GM23338 (cell line): ENCODE measurements around the gene NRIP3. TPM values are rescaled to one million over a fixed set of nuclear protein-coding genes. Genes with fewer than 3 reads are reported as not detected.

Experiments used
- ATAC-seq: fragments of 200-7000 bp; cut with Tn5 transposase; 3 replicates; pipeline ENCODE4 v1.9.1; 2020
- DNase-seq: peaks from one replicate; pipeline ENCODE4 v3.0.0-alpha.2; 2015; ENCODE audit warnings: low spot score
- H2AFZ ChIP-seq: fragments of 200-600 bp; sonication (generic); 2 replicates; pipeline ENCODE4 v1.8.0; 2016; ENCODE audit warnings: antibody characterized with exemption, mild to moderate bottlenecking, moderate library complexity
- H3F3A ChIP-seq: fragments of 200-600 bp; sonication (generic); replicated peaks from 2 replicates; pipeline ENCODE4 v1.8.0; 2017; ENCODE audit warnings: antibody characterized with exemption, mixed run types, low read depth
- H3K27ac ChIP-seq: fragments of 200-600 bp; sonication (generic); 2 replicates; pipeline ENCODE4 v1.6.1; 2016; ENCODE audit warnings: low read depth
- H3K27me3 ChIP-seq: fragments of 200-600 bp; sonication (generic); 2 replicates; pipeline ENCODE4 v1.8.0; 2016; ENCODE audit warnings: mild to moderate bottlenecking, mixed run types, moderate library complexity; ENCODE audit not compliant: insufficient read depth
- H3K36me3 ChIP-seq: fragments of 200-600 bp; sonication (generic); 2 replicates; pipeline ENCODE4 v1.8.0; 2016; ENCODE audit warnings: mild to moderate bottlenecking; ENCODE audit not compliant: insufficient read depth
- H3K4me1 ChIP-seq: fragments of 200-600 bp; sonication (generic); 2 replicates; pipeline ENCODE4 v1.8.0; 2016; ENCODE audit warnings: mild to moderate bottlenecking, moderate library complexity; ENCODE audit not compliant: insufficient read depth
- H3K4me2 ChIP-seq: fragments of 200-600 bp; sonication (generic); 2 replicates; pipeline ENCODE4 v1.7.1; 2017; ENCODE audit warnings: mixed run types
- H3K4me3 ChIP-seq: fragments of 200-600 bp; sonication (generic); 2 replicates; pipeline ENCODE4 v1.6.1; 2016; ENCODE audit warnings: mixed run types
- H3K79me2 ChIP-seq: fragments of 200-600 bp; sonication (generic); replicated peaks from 2 replicates; pipeline ENCODE4 v1.8.0; 2017; ENCODE audit warnings: mild to moderate bottlenecking; ENCODE audit not compliant: insufficient read depth
- H3K9me2 ChIP-seq: fragments of 200-600 bp; sonication (generic); 2 replicates; pipeline ENCODE4 v1.8.0; 2017; ENCODE audit not compliant: insufficient read depth
- H4K20me1 ChIP-seq: fragments of 200-600 bp; sonication (generic); replicated peaks from 2 replicates; pipeline ENCODE4 v1.8.0; 2017; ENCODE audit warnings: mild to moderate bottlenecking; ENCODE audit not compliant: insufficient read depth
- H3K27ac Mint-ChIP-seq: 2 replicates; pipeline ENCODE4 v1.8.0; 2020; ENCODE audit warnings: inconsistent platforms, mild to moderate bottlenecking, moderate library complexity, mixed read lengths
- H3K27me3 Mint-ChIP-seq: 3 replicates; pipeline ENCODE4 v1.8.0; 2022; ENCODE audit warnings: low read depth, mild to moderate bottlenecking, moderate library complexity, mixed read lengths, inconsistent platforms; ENCODE audit not compliant: insufficient read depth, poor library complexity
- H3K36me3 Mint-ChIP-seq: 3 replicates; pipeline ENCODE4 v1.8.0; 2021; ENCODE audit warnings: low read depth, mild to moderate bottlenecking, inconsistent platforms, moderate library complexity, mixed read lengths
- H3K4me1 Mint-ChIP-seq: 3 replicates; pipeline ENCODE4 v1.8.0; 2020; ENCODE audit warnings: mild to moderate bottlenecking, inconsistent platforms, mixed read lengths
- H3K4me3 Mint-ChIP-seq: 3 replicates; pipeline ENCODE4 v1.8.0; 2021; ENCODE audit warnings: moderate library complexity, mild to moderate bottlenecking, inconsistent platforms, mixed read lengths
- H3K9me3 Mint-ChIP-seq: 3 replicates; pipeline ENCODE4 v1.8.0; 2020; ENCODE audit warnings: moderate library complexity, mild to moderate bottlenecking, inconsistent platforms, mixed read lengths
- CREB1 ChIP-seq: fragments of 250-450 bp; sonication (Bioruptor Pico); IDR thresholded peaks from 2 replicates; pipeline ENCODE4 v1.5.0; 2020; ENCODE audit warnings: low read depth, mild to moderate bottlenecking, moderate library complexity
- CTCF ChIP-seq, 2 experiments: fragments of 200-600 bp in 1 of 2; sonication (generic) in 1 of 2; conservative IDR thresholded peaks; 2 replicates each; pipeline versions ENCODE4 v1.5.1 to v1.6.1; 2016 to 2017; ENCODE audit warnings: antibody characterized with exemption in 2 of 2, low read depth in 2 of 2, mild to moderate bottlenecking in 2 of 2, moderate library complexity in 1 of 2
- EZH2 ChIP-seq: fragments of 200-600 bp; sonication (generic); IDR thresholded peaks from one replicate; pipeline ENCODE4 v1.8.0; 2017; ENCODE audit warnings: antibody characterized with exemption, mild to moderate bottlenecking, low read depth; ENCODE audit not compliant: unreplicated experiment
- NANOG ChIP-seq: IDR thresholded peaks from 2 replicates; pipeline ENCODE4 v1.6.1; 2016; ENCODE audit warnings: antibody characterized with exemption, borderline replicate concordance
- POLR2AphosphoS5 ChIP-seq: IDR thresholded peaks from 2 replicates; pipeline ENCODE4 v1.6.1; 2016; ENCODE audit warnings: antibody characterized with exemption, low read depth
- ZNF114 ChIP-seq: fragments of 250-450 bp; sonication (Bioruptor Pico); IDR thresholded peaks from 2 replicates; pipeline ENCODE4 v1.5.0; 2020; ENCODE audit warnings: mild to moderate bottlenecking, moderate library complexity
- ZNF331 ChIP-seq: fragments of 250-450 bp; sonication (Bioruptor Pico); IDR thresholded peaks from 2 replicates; pipeline ENCODE4 v1.5.0; 2020; ENCODE audit warnings: low read depth, mild to moderate bottlenecking, moderate library complexity
- polyA plus RNA-seq: library from polyadenylated mRNA; unstranded; fragments of >200 nt; fragmentation: Nextera tagmentation; extraction: Ambion mirVana; gene quantifications from 2 replicates; pipeline ENCODE4 v1.2.1, GENCODE V29; 2016
- total RNA-seq: library from RNA; depleted of rRNA; stranded (reverse); fragments of >200 nt; shearing (Covaris generic); gene quantifications from 2 replicates; pipeline ENCODE4 v1.2.3, GENCODE V29; 2014
- TF ChIP-seq, protein P1 (sequence below): IDR thresholded peaks from 2 replicates; pipeline ENCODE4 v1.6.1; 2016; ENCODE audit warnings: antibody characterized with exemption

Gene NRIP3
- total and polyA plus RNA-seq, 2 experiments from 2014 or later: 3.0 to 7.9 TPM

DNA sequence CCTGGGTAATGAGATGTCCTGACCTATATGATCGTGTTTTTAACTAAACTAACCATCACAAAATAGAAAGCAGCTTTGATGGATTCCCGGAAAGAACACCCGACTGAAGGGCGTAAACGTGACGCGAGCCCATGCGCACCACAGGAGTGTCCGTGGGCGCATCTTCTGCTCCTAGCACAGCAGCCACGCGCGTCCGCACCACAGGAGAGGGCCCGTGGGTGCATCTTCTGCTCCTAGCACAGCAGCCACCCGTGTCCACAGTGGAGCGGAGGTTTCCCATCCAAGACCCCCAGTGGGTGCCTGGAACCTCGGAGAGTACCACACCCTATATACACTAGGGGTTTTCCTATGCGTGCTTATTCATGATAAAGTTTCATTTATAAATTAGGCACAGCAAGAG, 36.1 kb upstream of the NRIP3 start (continued):
- TF ChIP-seq, protein P1, sequence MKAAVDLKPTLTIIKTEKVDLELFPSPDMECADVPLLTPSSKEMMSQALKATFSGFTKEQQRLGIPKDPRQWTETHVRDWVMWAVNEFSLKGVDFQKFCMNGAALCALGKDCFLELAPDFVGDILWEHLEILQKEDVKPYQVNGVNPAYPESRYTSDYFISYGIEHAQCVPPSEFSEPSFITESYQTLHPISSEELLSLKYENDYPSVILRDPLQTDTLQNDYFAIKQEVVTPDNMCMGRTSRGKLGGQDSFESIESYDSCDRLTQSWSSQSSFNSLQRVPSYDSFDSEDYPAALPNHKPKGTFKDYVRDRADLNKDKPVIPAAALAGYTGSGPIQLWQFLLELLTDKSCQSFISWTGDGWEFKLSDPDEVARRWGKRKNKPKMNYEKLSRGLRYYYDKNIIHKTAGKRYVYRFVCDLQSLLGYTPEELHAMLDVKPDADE: no peak
- TF ChIP-seq POLR2AphosphoS5 (no peak), CTCF (conservative IDR thresholded peaks at IDR 0.05; ENCODE audit: low read depth in 2 of 2) (no peak)

GRCh38 chr11:9039198-9039597, 35.4 kb upstream of the NRIP3 start:
- H3K36me3 Mint-ChIP-seq: no peaks in the 10 kb centered on the region
- no peak overlapping the region for H3K4me3 ChIP-seq
- H3K79me2 ChIP-seq: no peaks in the 10 kb centered on the region
- no peak overlapping the region for H3K27ac Mint-ChIP-seq
- peaks cover 17% of the 10 kb centered on the region for H3K4me1 Mint-ChIP-seq
- no peaks in the 10 kb centered on the region for H3K9me2 ChIP-seq
- no peak overlapping the region for H3K4me3 Mint-ChIP-seq
- DNase-seq (no peak), ATAC-seq (no peak)
- H3K36me3 ChIP-seq: no peaks in the 10 kb centered on the region
- peaks cover 11% of the 10 kb centered on the region; the same call in 1 of the 2 replicates for H3K4me1 ChIP-seq
- no peak overlapping the region for H3K4me2 ChIP-seq
- no peaks in the 10 kb centered on the region for H3F3A ChIP-seq
- no peaks in the 10 kb centered on the region for H4K20me1 ChIP-seq
- no peaks in the 10 kb centered on the region for H3K27me3 Mint-ChIP-seq
- H3K9me3 Mint-ChIP-seq: no peaks in the 10 kb centered on the region
- no peak overlapping the region for H2AFZ ChIP-seq
- TF ChIP-seq NANOG (no peak), EZH2 (no peak), ZNF114 (CRISPR knock-in tag) (no peak), ZNF331 (CRISPR knock-in tag) (no peak), CREB1 (CRISPR knock-in tag) (no peak)
- no peaks in the 10 kb centered on the region for H3K27me3 ChIP-seq
- H3K27ac ChIP-seq: no peak overlapping the region

DNA sequence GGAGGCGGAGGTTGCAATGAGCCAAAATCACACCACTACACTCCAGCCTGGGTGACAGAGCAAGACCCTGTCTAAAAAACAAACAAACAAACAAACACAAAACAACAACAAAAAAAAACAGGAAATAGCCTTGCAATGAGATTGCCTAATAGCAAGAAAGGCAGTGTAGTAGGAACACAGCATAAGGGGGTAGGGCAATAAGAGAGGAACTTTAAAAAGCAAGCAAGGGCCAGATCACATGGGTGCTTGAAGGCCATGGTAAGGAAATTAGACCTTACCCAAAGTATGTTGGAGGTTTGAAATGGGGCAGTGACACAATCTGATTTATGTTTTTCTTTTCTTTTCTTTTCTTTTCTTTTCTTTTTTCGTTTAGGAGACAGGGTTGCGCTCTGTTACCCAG, 34.7 kb upstream of the NRIP3 start:
- no peaks in the 10 kb centered on the region for H4K20me1 ChIP-seq
- no peak for ATAC-seq
- H3F3A ChIP-seq: no peaks in the 10 kb centered on the region
- no peaks in the 10 kb centered on the region for H3K9me2 ChIP-seq
- Mint-ChIP-seq H3K27me3 (no peaks in the 10 kb centered on the region), H3K4me1 (peaks cover 17% of the 10 kb centered on the region), H3K36me3 (no peaks in the 10 kb centered on the region), H3K27ac (no peak overlapping the region), H3K4me3 (no peak overlapping the region), H3K9me3 (no peaks in the 10 kb centered on the region)
- H3K4me1 ChIP-seq: peaks cover 11% of the 10 kb centered on the region; the same call in 1 of the 2 replicates
- no peak for DNase-seq
- no peak overlapping the region for H2AFZ ChIP-seq
- H3K4me3 ChIP-seq: no peak overlapping the region
- no peaks in the 10 kb centered on the region for H3K79me2 ChIP-seq
- no peak for TF ChIP-seq CTCF (conservative IDR thresholded peaks at IDR 0.05; ENCODE audit: low read depth in 2 of 2)
- TF ChIP-seq POLR2AphosphoS5: no peak
- no peak overlapping the region for H3K4me2 ChIP-seq
- no peak overlapping the region for H3K27ac ChIP-seq
- no peaks in the 10 kb centered on the region for H3K36me3 ChIP-seq
- H3K27me3 ChIP-seq: no peaks in the 10 kb centered on the region
